Epithelial cell of esophagus (primary cell): ENCODE measurements around the gene SLC18A3.

Experiments used
- DNase-seq: peaks from one replicate; pipeline ENCODE4 v3.0.0; 2010; ENCODE audit warnings: low read depth
- H3K4me3 ChIP-seq: 2 replicates; pipeline ENCODE4 v1.5.1; 2011; ENCODE audit warnings: mild to moderate bottlenecking, low read length, control low read depth
- CTCF ChIP-seq: IDR thresholded peaks from 2 replicates; pipeline ENCODE4 v1.5.1; 2011; ENCODE audit warnings: low read depth, mild to moderate bottlenecking, low read length, control low read depth, inconsistent platforms; ENCODE audit not compliant: insufficient read depth; ENCODE audit errors: missing control alignments

The SLC18A3 gene

GRCh38 chr10:49598986-49599385 lies 11.1 kb upstream of the SLC18A3 start:
- H3K4me3 ChIP-seq: no peak overlapping the region
- DNase-seq: no peak
- TF ChIP-seq CTCF: no peak

- TF ChIP-seq CTCF: no peak
- H3K4me3 ChIP-seq: no peak overlapping the region
These were observed 10.6 kb upstream of the SLC18A3 start for GRCh38 chr10:49599546-49599945.

GRCh38 chr10:49600046-49600445 lies 10.1 kb upstream of the SLC18A3 start:
- TF ChIP-seq CTCF: no peak
- H3K4me3 ChIP-seq: no peak overlapping the region
- DNase-seq: no peak

More at GRCh38 chr10:49599546-49599945, 10.6 kb upstream of the SLC18A3 start:
- no peak for DNase-seq

- TF ChIP-seq CTCF: no peak
- no peak overlapping the region for H3K4me3 ChIP-seq
- DNase-seq: no peak
These were observed 9.2 kb upstream of the SLC18A3 start for GRCh38 chr10:49600781-49601400.

GRCh38 chr10:49601857-49602256 lies 8.3 kb upstream of the SLC18A3 start:
- no peak overlapping the region for H3K4me3 ChIP-seq
- peak; percentile 79 for DNase-seq

GRCh38 chr10:49602380-49603023 lies 7.6 kb upstream of the SLC18A3 start:
- peak; percentile 23 for DNase-seq
- TF ChIP-seq CTCF: no peak
- H3K4me3 ChIP-seq: no peak overlapping the region

More at GRCh38 chr10:49601857-49602256, 8.3 kb upstream of the SLC18A3 start:
- TF ChIP-seq CTCF: no peak
